NCI-H1105 (cell line): ENCODE results near the gene DGKI.

Experiments used
- DNase-seq: peaks from one replicate; lab custom pipeline; 2025; lab: John Stamatoyannopoulos, UW

Gene DGKI

DNA sequence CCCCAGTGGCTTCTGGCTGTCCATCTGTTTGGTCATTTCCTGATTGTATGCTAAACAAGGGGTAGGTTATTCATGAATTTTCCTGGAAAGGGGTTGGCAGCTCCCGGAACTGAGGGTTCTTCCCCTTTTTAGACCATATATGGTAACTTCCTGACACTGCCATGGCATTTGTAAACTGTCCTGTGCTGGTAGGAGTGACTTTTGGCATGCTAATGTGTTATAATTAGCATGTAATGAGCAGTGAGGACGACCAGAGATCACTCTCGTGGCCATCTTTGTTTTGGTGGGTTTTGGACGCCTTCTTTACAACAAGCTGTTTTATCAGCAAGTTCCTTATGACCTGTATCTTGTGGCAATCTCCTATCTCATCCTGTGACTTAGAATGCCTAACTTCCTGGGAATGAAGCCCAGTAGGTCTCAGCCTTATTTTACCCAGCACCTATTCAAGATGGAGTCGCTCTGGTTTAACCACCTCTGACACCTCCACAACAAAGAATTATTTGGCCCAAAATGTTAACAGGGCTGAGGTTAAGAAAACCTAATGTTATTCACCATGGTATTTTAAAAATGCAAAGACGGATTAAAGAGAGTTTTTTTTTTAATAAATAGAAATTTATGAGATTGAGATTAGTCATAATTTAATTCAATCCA lies 500.9 kb downstream of the DGKI start:
- no peak for DNase-seq

DNA sequence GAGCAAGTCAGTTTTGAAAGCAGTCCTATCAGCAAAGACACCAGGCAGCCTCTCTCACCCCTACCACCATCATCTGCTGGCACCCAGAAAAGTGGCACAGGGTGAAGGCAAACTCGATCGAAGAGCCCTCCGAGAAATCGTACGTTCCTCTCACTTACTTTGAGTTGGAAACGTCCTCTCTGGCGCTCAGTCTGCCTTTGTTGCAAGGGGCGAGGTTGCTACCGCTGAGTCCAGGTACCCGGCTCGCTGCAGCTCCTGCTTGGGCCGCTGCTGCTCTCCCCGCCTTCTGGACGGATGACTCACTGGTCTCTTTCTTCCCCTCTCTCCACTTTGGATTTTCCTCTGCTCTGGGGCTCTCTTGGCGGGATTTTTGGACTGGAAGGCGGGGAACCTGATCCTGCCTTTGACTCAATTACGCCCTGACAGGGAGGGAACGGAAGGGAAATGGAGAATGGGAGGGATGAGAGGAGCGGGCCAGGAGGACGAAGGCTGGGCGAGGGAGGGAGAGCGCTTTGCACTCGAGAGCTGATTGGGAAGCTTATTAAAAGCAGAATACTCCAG lies 503.4 kb downstream of the DGKI start, which contains the start of gene PTN:
Gene PTN, minus strand, starts transcription at position 453 of the 561 bp plus-strand sequence. CDS start 88,760 bp downstream, outside the sequence.
- DNase-seq = peak; percentile 64

DNA sequence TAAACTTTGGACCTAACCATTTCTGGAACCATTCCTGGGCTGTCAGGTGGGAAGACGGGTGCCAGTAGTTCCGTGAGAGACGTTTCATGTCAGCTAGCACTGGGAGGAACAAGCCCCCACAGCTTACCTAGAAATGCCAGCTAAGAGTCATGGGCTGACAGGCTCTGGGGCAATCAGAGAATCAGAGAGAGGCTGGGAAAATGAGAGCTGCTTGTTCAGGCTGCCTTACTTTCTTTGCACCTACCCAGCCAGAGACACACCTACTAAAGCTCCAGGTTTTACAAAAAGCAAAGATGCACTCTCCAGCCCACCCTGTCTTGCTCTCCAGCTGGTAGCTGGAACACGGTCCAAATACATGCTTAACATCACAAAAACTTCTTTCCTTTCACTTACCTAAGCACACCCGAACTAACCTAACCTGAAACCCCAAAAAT lies 503.9 kb downstream of the DGKI start:
- no peak for DNase-seq

DNA sequence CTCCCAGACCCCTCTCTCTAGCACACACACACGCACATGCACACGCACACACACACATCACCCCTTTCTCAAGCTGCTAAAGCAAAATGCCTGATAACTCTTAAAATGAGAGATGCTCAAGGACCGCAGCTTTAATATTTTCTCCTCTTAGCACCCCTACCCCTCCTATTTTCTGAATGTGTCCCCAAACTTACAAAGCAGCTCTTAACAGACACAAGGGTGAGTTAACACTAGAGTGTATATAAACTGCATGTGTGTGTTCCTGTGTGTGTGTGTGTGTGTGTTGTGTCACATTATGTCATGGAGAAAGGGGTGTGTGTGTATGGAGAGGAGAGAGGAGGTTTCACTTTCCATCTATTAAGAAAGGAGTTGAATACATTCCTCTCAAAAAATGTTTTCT lies 504.5 kb downstream of the DGKI start:
- DNase-seq = no peak

DNA sequence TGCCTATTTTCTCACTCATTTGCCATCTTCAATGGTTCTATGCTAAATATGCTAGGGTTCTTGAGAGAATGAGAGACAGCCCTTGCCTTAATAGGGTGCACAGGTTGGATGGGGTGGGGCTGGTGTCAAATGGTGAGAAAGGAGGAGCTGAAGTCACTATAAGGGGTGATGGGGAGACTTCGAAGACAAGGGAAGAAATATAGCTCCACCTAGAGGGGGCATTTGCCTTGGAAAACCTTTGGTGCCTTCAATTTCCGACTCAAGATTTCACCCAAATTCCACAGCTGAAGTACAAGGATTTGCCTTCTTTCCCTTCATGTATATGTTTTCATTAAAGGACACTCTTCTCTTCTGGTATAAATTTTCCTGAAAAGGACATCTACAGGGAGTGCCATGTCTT lies 508.9 kb downstream of the DGKI start:
- DNase-seq = no peak

DNA sequence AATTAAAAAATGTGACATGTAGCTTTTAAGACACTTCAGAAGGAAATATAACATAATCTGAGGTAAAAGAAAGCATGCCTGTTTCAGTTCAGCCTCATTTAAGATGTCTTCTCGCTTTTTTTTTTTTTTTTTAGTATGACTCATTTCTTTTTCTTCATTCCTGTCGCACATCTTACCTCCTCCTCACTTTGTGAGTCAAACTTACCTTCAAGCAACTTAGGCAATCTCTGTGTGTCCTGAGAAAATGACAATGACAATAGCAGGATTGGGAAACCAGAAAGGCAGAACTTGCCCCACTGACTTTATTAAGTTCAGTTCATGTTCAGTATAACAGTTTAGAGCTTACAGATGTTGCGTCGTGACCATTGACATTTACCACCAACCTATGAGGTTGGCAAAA lies 511.0 kb downstream of the DGKI start:
- DNase-seq = no peak

DNA sequence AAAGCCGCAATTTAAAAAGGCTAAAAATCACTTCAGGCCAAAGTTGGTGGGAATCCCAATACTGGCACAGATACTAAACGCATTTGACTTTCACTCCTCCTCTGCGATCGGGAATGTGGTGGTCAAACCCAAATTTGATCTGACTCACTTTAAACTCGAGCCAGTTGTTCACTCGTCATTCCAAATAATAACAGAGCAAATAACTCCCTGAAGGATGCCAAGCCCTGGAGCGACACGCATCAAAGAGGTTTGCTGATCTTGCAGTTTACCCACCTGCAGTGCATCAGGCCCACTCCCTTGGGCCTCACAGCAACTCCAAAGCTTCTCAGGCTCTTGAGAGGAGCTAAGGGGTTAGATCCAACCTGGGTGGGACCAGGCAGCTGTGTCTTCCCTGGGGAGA lies 515.4 kb downstream of the DGKI start:
- peak; percentile 33 for DNase-seq
